HG03439 (cell line): Measurements from ENCODE around the gene CHCHD6.

Experiments used
- ATAC-seq: cut with Tn5 transposase; IDR thresholded peaks from one replicate; pipeline ENCODE4 v1.9.1; 2021; ENCODE audit warnings: mild to moderate bottlenecking, moderate library complexity; ENCODE audit not compliant: unreplicated experiment

The CHCHD6 gene

DNA sequence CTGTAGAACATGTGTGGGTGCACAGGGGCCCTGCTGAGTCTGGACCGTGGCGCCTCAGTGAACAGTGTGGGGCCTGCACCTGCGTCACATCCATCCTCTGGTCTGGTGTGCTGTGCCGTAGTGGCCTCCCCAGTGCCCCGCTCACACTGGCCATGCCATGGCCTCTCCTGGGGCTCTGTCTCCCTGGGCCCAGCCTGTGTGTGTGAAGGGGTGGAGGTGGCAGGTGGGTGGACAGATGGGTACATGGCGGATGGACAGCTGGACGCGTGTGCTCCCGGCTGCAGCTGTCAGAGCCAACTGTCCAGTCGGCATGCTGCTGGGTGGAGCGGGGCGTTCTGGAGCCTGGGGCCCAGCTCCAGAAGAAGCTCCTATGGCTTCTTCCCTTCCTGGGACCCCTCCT is 296.7 kb downstream of the CHCHD6 start:
- ATAC-seq: no peak

DNA sequence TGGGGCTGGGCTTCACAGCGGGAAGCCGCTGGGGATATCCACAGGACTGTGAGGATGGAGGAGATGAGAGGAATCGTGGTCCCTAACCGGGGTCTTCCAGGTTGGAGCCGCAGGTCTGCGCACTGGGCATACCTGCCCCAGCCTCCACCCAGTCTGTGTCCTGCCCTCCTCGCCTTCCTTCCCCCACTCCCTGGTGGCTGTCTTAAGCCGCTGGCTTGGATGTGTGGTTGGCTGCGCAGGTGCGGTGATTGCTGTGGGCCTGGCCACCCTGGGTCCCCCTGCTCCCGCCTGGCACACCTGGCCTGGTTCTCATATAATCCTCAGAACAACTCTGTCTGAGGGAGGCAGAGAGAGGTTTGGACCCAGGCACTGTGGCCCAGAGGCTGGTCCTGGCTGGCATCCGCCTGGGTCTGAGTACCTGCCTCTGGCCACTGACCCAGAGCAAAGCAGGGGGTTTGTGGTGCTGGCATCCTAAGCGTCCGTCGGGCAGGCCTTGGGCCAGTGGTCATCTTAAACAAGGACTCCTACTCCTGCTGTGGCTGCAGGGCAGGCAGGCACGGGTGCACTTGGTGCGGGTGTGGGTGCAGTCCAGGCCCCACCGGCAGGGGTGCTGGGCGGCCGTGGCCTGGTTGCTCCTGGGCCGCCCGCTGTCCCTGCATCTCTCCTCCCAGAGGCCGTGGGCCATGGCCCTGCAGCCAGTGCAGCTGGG is 297.6 kb downstream of the CHCHD6 start:
- ATAC-seq: no peak

DNA sequence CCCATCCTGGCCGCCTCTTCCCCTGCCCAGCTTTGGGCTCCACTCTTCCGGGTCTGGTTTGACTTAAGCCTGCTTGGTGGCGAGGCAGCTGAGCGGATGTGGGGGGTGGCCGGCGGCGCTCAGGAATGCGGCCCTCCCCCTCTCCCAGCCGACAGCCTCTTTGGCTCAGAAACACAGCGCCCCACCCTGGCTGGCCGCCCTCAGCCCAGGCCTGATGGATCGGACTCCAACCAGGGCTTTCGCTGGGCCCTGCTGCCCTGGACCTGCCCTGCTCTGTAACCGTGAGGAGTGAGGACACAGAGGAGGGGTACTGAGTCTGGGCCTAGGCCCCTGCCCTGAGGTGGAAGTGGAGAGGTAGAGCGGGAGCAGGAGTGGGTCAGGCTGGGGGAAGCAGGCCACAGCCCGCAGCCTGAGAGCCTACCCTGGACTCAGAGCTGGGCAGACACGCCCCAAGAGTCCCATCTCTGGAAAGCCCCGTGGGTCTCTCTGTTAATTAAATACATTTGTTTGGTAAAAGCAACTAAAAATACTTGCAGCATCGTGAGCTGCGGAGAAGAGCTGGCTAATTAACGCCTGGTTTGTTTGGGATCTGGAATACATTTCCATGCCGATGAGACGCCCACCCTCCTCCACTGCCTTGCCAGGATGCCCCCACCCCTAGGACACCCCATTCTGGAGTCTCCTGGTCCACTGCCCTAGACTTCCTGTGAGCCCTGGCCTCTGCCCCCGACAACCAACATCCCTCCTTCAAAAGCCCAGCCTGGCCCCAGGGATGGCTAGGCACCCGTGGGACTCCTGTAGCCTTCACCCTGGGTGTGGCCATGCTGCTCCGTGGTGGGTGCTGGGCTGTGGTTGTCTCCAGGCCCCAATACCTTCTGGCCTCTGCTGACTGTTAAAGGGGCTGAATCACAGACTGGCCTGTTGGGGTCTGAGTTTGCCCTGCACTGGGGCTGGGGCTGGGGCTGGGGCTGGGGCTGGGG is 298.4 kb downstream of the CHCHD6 start:
- no peak for ATAC-seq

DNA sequence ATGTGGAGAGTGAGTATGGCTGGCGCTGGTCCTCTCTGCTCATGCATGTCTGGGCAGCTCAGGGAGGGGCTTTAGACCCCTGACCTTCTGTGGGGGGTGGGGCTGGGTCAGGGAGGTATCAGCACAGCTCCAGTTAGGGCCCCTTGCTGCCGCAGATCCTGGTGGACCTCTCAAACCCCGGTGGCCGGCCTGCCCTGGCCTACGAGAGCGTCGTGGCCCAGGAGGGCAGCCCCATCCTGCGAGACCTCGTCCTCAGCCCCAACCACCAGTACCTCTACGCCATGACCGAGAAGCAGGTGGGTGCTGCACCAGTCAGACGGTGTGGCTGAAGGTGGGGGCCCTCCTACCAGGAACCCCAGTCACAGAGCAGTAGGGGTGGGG is 299.1 kb downstream of the CHCHD6 start:
- no peak for ATAC-seq

DNA sequence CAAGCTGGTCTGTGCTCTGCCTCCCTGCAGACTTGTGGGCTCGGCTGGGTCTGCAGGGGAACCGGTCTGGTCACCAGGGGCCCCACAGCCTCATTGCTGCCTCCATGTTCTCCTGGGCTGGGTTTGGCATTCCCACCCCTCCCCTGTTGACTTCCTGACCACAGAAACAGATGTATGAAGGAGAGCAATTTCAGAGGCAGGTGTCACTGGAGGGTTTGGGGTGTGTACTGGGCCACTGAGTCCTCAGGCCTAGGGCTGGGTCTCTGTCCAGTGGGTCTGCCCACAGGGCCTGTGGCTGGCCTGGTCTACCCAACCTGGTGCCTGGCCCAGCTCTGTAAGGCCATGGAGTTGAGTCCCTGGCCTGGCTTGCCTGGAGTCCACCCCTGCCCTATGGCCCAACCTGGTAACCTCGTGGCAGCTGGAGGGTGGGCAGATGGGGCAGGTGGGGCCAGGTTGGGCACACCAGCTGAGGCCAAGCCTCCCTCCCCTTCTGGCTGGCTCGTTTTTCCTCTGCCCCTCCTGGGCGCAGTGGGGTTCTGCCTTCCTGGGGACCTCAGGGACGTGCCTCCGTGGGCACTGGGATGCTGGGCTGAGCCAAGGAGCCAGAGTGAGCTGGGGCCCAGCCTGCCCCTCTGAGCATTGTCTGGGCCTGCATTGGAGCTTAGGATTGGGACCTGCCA is 299.7 kb downstream of the CHCHD6 start:
- no peak for ATAC-seq

DNA sequence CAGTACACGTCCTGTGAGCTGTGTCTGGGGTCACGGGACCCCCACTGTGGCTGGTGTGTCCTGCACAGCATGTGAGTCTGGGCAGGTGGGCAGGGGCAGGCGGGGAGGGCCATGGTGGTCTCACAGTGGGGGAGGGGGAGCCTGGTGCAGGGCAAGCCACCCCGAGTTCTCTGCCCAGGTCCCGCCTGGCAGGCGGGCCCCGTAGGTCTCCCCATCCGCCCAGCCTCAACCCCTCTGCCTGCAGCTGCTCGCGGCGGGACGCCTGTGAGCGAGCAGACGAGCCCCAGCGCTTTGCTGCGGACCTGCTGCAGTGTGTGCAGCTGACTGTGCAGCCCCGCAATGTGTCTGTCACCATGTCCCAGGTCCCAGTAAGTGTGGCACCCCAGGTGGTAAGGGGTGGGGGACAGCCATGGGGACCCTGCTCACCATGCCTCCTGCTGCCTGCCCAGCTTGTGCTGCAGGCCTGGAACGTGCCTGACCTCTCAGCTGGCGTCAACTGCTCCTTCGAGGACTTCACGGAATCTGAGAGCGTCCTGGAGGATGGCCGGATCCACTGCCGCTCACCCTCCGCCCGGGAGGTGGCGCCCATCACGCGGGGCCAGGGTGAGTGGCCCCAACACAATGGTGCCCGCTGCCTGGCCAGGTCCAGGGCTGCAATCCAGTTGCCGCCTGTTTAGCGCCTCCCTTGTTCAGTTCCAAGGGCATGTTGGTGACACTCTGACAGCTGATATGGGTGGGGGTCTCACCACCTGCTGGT is 300.8 kb downstream of the CHCHD6 start:
- no peak for ATAC-seq

DNA sequence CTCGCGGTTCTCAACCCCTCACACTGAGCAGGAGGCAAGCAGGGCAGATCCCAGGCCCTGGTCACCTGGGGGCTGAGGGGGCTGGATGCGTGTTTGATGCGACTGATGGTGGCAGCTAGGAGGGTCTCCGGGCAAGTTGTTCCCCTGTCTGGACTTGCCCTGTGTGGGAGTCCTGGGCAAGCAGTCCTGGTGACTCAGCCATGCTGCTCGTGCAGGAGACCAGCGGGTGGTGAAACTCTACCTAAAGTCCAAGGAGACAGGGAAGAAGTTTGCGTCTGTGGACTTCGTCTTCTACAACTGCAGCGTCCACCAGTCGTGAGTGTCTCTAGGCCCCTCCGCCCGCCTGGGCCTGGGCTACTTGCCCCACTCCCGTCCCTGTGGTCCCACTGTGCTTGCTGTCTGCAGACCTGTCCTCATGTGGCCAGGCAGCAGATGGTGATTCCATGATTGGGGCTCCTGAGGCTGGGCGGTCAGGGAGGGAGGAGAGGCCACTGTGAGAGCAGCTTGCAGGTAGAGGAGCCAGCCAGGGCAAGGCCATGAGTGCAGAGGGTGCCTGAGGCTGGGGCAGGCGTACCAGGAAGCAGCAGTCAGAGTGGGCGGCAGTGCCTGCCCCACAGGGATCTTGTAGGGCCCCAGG is 301.9 kb downstream of the CHCHD6 start:
- ATAC-seq: no peak

DNA sequence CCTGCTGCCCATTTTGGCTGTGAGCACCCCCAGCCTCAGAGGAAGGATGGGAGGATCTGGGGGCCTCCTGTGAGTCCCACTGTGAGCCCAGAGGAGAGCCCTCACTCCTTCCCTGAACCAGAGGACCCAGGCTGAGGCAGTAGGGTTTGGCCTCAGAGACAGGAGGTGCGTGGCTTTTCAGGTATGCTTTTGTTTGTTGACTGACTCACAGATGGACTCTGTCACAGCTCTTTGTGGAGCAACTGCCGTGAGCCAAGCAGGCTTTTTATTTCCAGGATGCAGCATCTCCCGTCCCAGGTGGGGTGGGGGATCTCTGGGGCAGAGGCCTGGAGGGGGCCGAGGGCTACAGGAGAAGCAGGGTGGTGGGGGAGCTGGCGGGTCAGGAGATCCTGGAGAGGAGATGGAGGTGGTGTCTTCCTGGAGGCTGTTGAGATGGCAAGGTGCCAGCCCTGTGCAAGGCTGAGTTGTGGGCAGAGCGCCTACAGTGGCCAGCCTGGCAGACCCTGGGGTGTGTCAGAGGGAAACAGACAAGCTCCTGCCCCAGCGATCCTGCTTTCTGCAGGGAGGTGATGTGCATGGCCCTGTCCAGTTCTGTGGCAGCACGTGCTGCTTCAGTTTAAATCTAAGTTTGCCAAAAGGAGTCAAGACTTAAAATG is 302.9 kb downstream of the CHCHD6 start:
- ATAC-seq: no peak

DNA sequence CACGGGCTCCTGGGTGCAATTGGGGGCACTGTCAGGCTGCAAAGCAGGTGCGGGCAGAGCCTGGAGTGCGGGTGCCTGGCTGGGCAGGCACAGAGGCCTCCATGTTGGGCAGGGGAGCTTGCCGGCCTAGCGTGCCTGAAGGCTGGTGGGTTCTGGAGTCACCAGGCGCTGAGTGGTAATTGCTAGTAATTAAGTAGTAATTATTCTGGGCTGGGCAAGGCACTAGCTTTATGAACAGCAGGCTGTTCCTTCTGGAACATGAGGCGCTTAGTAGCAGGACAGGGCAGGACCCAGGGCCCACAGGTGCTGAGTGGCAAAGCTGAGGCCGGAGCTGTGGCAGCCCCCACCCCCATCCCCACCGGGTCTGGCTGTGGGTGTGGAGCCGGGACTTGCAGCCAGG is 304.2 kb downstream of the CHCHD6 start:
- no peak for ATAC-seq

DNA sequence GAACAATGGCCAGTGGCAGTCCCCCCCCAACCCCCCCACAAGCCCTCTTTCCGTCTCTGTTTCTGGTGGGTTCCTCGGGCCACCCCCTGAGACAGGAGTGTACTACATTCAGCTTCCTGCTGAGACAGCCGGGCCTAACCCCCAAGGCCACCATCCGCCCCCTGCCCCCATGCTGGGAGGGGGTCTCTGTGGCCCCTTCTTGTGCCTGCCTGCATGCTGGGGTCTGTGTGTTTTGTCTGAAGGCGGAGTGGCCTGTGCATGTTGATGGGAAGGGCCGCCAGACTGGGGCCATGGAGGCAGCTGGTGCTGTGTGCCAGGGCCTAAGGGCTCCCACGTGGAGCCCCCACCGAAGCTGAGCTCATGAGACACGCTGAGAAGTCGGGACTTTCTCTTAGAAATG is 305.5 kb downstream of the CHCHD6 start:
- no peak for ATAC-seq
